WI38 (cell line): ENCODE measurements around the gene HS2ST1.

Experiments
- H3K4me3 ChIP-seq: 2 replicates; pipeline ENCODE4 v1.5.1; 2011; ENCODE audit warnings: low read depth, mild to moderate bottlenecking, control low read depth, low read length
- CTCF ChIP-seq: IDR thresholded peaks from 2 replicates; pipeline ENCODE4 v1.5.1; 2012; ENCODE audit warnings: low read depth, mild to moderate bottlenecking, control low read depth, low read length

Gene HS2ST1

GRCh38 chr1:86913896-86914600 lies 387 bp upstream of the HS2ST1 start, which contains the start of gene SELENOF:
TSS of gene SELENOF (minus strand) at chr1:86914126. CDS start at chr1:86914111, 15 bp downstream.
- H3K4me3 ChIP-seq = peak within 1 kb of the TSS; percentile 99
- TF ChIP-seq CTCF = no peak

- no peak for TF ChIP-seq CTCF
- H3K4me3 ChIP-seq = peak overlapping the region; percentile 70
These were observed 732 bp downstream of the HS2ST1 start for GRCh38 chr1:86914998-86915736.

GRCh38 chr1:86915737-86916235 lies 1.4 kb downstream of the HS2ST1 start:
- peak overlapping the region; percentile 70 for H3K4me3 ChIP-seq
- no peak for TF ChIP-seq CTCF

- no peak overlapping the region for H3K4me3 ChIP-seq
- no peak for TF ChIP-seq CTCF
These were observed 2.3 kb downstream of the HS2ST1 start for GRCh38 chr1:86916752-86917151.

- H3K4me3 ChIP-seq = no peak overlapping the region
- no peak for TF ChIP-seq CTCF
These were observed 8.0 kb downstream of the HS2ST1 start for GRCh38 chr1:86922445-86922844.

GRCh38 chr1:86924324-86924960 lies 10.0 kb downstream of the HS2ST1 start:
- H3K4me3 ChIP-seq = no peak overlapping the region
- no peak for TF ChIP-seq CTCF

GRCh38 chr1:86925742-86926141 lies 11.3 kb downstream of the HS2ST1 start:
- TF ChIP-seq CTCF = no peak
- no peak overlapping the region for H3K4me3 ChIP-seq
